HepG2 (cell line): Measurements from ENCODE around the gene ATOH8. TPM values are rescaled to one million over a fixed set of nuclear protein-coding genes. Genes with fewer than 3 reads are reported as not detected.

ENCODE experiments used
- BRCA1 ChIP-seq: sonication (generic); formaldehyde crosslinking; IDR thresholded peaks from 2 replicates; pipeline ENCODE4 v1.4.0; 2020; ENCODE audit warnings: missing genetic modification reagents
- DNMT1 ChIP-seq: sonication (generic); formaldehyde crosslinking; IDR thresholded peaks from 2 replicates; pipeline ENCODE4 v1.5.1; 2020; ENCODE audit warnings: mild to moderate bottlenecking, missing genetic modification reagents
- EHMT2 ChIP-seq: fragments of 200-600 bp; sonication (generic); IDR thresholded peaks from 2 replicates; pipeline ENCODE4 v1.7.0; 2017; ENCODE audit warnings: antibody characterized with exemption, low read depth, low read length, borderline replicate concordance
- GTF2F1 ChIP-seq: fragments of 150-350 bp; IDR thresholded peaks from 2 replicates; pipeline ENCODE4 v1.6.1; 2014; ENCODE audit warnings: low read length
- HNRNPH1 ChIP-seq: fragments of 200-400 bp; formaldehyde crosslinking; optimal IDR thresholded peaks from 2 replicates; pipeline ENCODE3; 2017; ENCODE audit warnings: mild to moderate bottlenecking, low read depth, low read length
- HOXA7 ChIP-seq: sonication (generic); formaldehyde crosslinking; IDR thresholded peaks from 2 replicates; pipeline ENCODE4 v1.8.1; 2022; ENCODE audit warnings: mild to moderate bottlenecking, missing genetic modification reagents, moderate library complexity
- IRF2 ChIP-seq: IDR thresholded peaks from 2 replicates; pipeline ENCODE4 v1.6.1; 2018; ENCODE audit warnings: missing genetic modification reagents, missing compliant biosample characterization
- KDM3A ChIP-seq: IDR thresholded peaks from 2 replicates; pipeline ENCODE4 v1.6.1; 2018; ENCODE audit warnings: low read depth, missing compliant biosample characterization
- KLF13 ChIP-seq: sonication (generic); formaldehyde crosslinking; IDR thresholded peaks from 2 replicates; pipeline ENCODE4 v1.4.0; 2020; ENCODE audit warnings: mild to moderate bottlenecking, missing genetic modification reagents
- LCORL ChIP-seq, 2 experiments: fragments of 450-650 bp in 1 of 2; sonication (generic) in 1 of 2; formaldehyde crosslinking in 1 of 2; IDR thresholded peaks; 2 replicates each; pipeline versions ENCODE4 v1.5.0 to v1.6.1; 2017 to 2020; ENCODE audit warnings: antibody characterized with exemption in 1 of 2, missing genetic modification reagents in 1 of 2
- MTA1 ChIP-seq: sonication (generic); formaldehyde crosslinking; IDR thresholded peaks from 2 replicates; pipeline ENCODE4 v1.4.0; 2020; ENCODE audit warnings: missing genetic modification reagents, mild to moderate bottlenecking, borderline replicate concordance
- PHF5A ChIP-seq: IDR thresholded peaks from one replicate; pipeline ENCODE4 v1.6.1; 2018; ENCODE audit warnings: low read depth, missing genetic modification reagents; ENCODE audit not compliant: unreplicated experiment
- ZBTB7A ChIP-seq: sonication (generic); formaldehyde crosslinking; IDR thresholded peaks from 2 replicates; pipeline ENCODE4 v1.8.0; 2022; ENCODE audit warnings: mild to moderate bottlenecking, missing genetic modification reagents
- ZFAT ChIP-seq: sonication (generic); formaldehyde crosslinking; conservative IDR thresholded peaks from 2 replicates; pipeline ENCODE4 v1.8.1; 2023; ENCODE audit warnings: missing genetic modification reagents, inconsistent platforms
- ZMAT5 ChIP-seq: sonication (generic); formaldehyde crosslinking; IDR thresholded peaks from 2 replicates; pipeline ENCODE4 v1.5.0; 2020; ENCODE audit warnings: mild to moderate bottlenecking, low read depth, missing genetic modification reagents, borderline replicate concordance
- ZNF12 ChIP-seq: sonication (generic); formaldehyde crosslinking; IDR thresholded peaks from 2 replicates; pipeline ENCODE4 v1.5.0; 2020; ENCODE audit warnings: missing genetic modification reagents
- ZNF234 ChIP-seq: sonication (generic); formaldehyde crosslinking; conservative IDR thresholded peaks from 2 replicates; pipeline ENCODE4 v1.5.1; 2020; ENCODE audit warnings: mild to moderate bottlenecking, missing genetic modification reagents
- ZNF350 ChIP-seq: sonication (generic); formaldehyde crosslinking; IDR thresholded peaks from 2 replicates; pipeline ENCODE4 v1.4.0; 2020; ENCODE audit warnings: mild to moderate bottlenecking, low read depth, missing genetic modification reagents, borderline replicate concordance
- ZNF383 ChIP-seq: sonication (generic); formaldehyde crosslinking; IDR thresholded peaks from 2 replicates; pipeline ENCODE4 v1.4.0; 2020; ENCODE audit warnings: missing genetic modification reagents, mild to moderate bottlenecking, borderline replicate concordance
- ZNF552 ChIP-seq: sonication (generic); formaldehyde crosslinking; IDR thresholded peaks from 2 replicates; pipeline ENCODE4 v1.9.0; 2022; ENCODE audit warnings: missing genetic modification reagents, mild to moderate bottlenecking, borderline replicate concordance
- ZNF7 ChIP-seq: IDR thresholded peaks from 2 replicates; pipeline ENCODE4 v1.6.1; 2016; ENCODE audit warnings: missing biosample characterization, missing genetic modification reagents
- ZNF710 ChIP-seq: sonication (generic); formaldehyde crosslinking; IDR thresholded peaks from 2 replicates; pipeline ENCODE4 v1.5.0; 2020; ENCODE audit warnings: mild to moderate bottlenecking, missing genetic modification reagents, borderline replicate concordance
- ZNF724P ChIP-seq: sonication (generic); formaldehyde crosslinking; IDR thresholded peaks from 2 replicates; pipeline ENCODE4 v1.8.0; 2022; ENCODE audit warnings: missing genetic modification reagents, borderline replicate concordance
- polyA plus RNA-seq, 8 experiments: library from polyadenylated mRNA; depleted of rRNA in 3 of 8; stranded (reverse) in 7 of 8; unstranded in 1 of 8; fragments of >200 nt; fragmentation: Illumina TruSeq in 4 of 8; extraction: Trizol in 4 of 8; gene quantifications; 2 replicates each; pipeline versions ENCODE4 v1.2.1 to v1.2.3, GENCODE V29; 2011 to 2016; ENCODE audit warnings: low read depth in 4 of 8, missing spikeins in 1 of 8, mixed read lengths in 1 of 8; ENCODE audit not compliant: insufficient read depth in 1 of 8
- total RNA-seq, 5 experiments: library from RNA; depleted of rRNA; stranded (reverse); fragments of >200 nt; fragmentation: Illumina TruSeq; extraction: Trizol; gene quantifications; 2 replicates each; pipeline ENCODE4 v1.2.3, GENCODE V29; 2016; ENCODE audit warnings: low read depth in 1 of 5
- TF ChIP-seq, protein P1 (sequence below): IDR thresholded peaks from 2 replicates; pipeline ENCODE4 v1.6.1; 2016
- TF ChIP-seq, protein P2 (sequence below): sonication (generic); formaldehyde crosslinking; IDR thresholded peaks from 2 replicates; pipeline ENCODE4 v1.4.0; 2020; ENCODE audit warnings: mild to moderate bottlenecking, missing genetic modification reagents
- TF ChIP-seq, protein P3 (sequence below): sonication (generic); formaldehyde crosslinking; IDR thresholded peaks from 2 replicates; pipeline ENCODE4 v1.4.0; 2020; ENCODE audit warnings: missing genetic modification reagents, low read depth, mild to moderate bottlenecking, borderline replicate concordance

ATOH8 gene
- total and polyA plus RNA-seq, 2 of the 13 experiments (the other 11 are each of a cell fraction or from before 2014, with no cell fraction given): 0.13 to 0.61 TPM

- TF ChIP-seq LCORL (IDR thresholded peaks at IDR 0.05) (peak; percentile 72), LCORL (CRISPR knock-in tag; IDR thresholded peaks at IDR 0.05) (peak; percentile 93), ZBTB7A (CRISPR knock-in tag) (no peak; the same call in 1 of the 2 replicates), ZNF383 (CRISPR knock-in tag) (no peak), KLF13 (no peak), ZNF724P (CRISPR knock-in tag) (no peak), IRF2 (CRISPR knock-in tag) (peak; percentile 67; the same call in 1 of the 2 replicates), MTA1 (peak; percentile 50; the same call in 1 of the 2 replicates), PHF5A (CRISPR knock-in tag) (peak; percentile 40), HOXA7 (CRISPR knock-in tag) (no peak), KDM3A (CRISPR knock-in tag) (peak; percentile 61; the same call in 1 of the 2 replicates), ZNF350 (peak; percentile 70), ZNF234 (no peak), BRCA1 (no peak), ZNF552 (CRISPR knock-in tag) (no peak), GTF2F1 (no peak), ZNF710 (CRISPR knock-in tag) (peak; percentile 55; the same call in 1 of the 2 replicates), ZMAT5 (no peak), EHMT2 (no peak), ZNF7 (CRISPR knock-in tag) (no peak), ZNF12 (CRISPR knock-in tag) (no peak; the same call in 1 of the 2 replicates), HNRNPH1 (no peak), DNMT1 (no peak), ZFAT (no peak)
- TF ChIP-seq, protein P1, sequence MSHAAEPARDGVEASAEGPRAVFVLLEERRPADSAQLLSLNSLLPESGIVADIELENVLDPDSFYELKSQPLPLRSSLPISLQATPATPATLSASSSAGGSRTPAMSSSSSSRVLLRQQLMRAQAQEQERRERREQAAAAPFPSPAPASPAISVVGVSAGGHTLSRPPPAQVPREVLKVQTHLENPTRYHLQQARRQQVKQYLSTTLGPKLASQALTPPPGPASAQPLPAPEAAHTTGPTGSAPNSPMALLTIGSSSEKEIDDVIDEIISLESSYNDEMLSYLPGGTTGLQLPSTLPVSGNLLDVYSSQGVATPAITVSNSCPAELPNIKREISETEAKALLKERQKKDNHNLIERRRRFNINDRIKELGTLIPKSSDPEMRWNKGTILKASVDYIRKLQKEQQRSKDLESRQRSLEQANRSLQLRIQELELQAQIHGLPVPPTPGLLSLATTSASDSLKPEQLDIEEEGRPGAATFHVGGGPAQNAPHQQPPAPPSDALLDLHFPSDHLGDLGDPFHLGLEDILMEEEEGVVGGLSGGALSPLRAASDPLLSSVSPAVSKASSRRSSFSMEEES (CRISPR knock-in tag): 0 out of 2 replicates have a peak, but pooled peaks have one; percentile 28
- TF ChIP-seq, protein P2, sequence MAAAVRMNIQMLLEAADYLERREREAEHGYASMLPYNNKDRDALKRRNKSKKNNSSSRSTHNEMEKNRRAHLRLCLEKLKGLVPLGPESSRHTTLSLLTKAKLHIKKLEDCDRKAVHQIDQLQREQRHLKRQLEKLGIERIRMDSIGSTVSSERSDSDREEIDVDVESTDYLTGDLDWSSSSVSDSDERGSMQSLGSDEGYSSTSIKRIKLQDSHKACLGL (CRISPR knock-in tag): no peak
- TF ChIP-seq, protein P3, sequence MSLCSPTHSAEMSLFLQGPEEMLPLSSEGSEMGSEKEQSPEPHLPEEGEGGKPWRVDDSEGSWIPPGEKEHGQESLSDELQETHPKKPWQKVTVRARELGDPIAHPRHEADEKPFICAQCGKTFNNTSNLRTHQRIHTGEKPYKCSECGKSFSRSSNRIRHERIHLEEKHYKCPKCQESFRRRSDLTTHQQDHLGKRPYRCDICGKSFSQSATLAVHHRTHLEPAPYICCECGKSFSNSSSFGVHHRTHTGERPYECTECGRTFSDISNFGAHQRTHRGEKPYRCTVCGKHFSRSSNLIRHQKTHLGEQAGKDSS (CRISPR knock-in tag): no peak
Observed at GRCh38 chr2:85772019-85772745, 18.4 kb downstream of the ATOH8 start (continued).
